ENCODE data around the gene CTRB1. TPM values are rescaled to one million over a fixed set of nuclear protein-coding genes. Genes with fewer than 3 reads are reported as not detected.
"Not testable (repeated sequence)": the region's sequence is repeated elsewhere in the genome, so short reads cannot be mapped to it uniquely, and the experiment has no call there.

Gene CTRB1
- total RNA-seq, 1 experiment from 2014 or later, result not detected

GRCh38 chr16:75222271-75222783 lies 3.5 kb downstream of the CTRB1 start:
- no peaks in the 10 kb centered on the region for H3K4me1 Mint-ChIP-seq (ENCODE audit: insufficient read depth, unreplicated experiment)
- no peak for DNase-seq (ENCODE audit: unreplicated experiment)
- no peak overlapping the region for H3K4me3 Mint-ChIP-seq (ENCODE audit: unreplicated experiment)
- H3K27ac Mint-ChIP-seq (ENCODE audit: low read depth, unreplicated experiment), result no peak overlapping the region
- CTCF ChIA-PET, result interaction anchor here (0.6 kb wide), 1 partner anchor 44 kb away, joined by 3 read pairs; no protein-coding TSS in a partner anchor
- no peaks in the 10 kb centered on the region for H3K9me3 Mint-ChIP-seq (ENCODE audit: unreplicated experiment)
- no peak for TF ChIP-seq CTCF (IDR thresholded peaks at IDR 0.05; ENCODE audit: unreplicated experiment)
- H3K36me3 Mint-ChIP-seq (ENCODE audit: insufficient read depth, unreplicated experiment), result peaks cover 10% of the 10 kb centered on the region
- no peaks in the 10 kb centered on the region for H3K27me3 Mint-ChIP-seq (ENCODE audit: insufficient read depth, unreplicated experiment)
- no TSS peak for BruUV-seq (replicated peaks)
- intact Hi-C loops (cut with micrococcal nuclease), result no loop called here
- POLR2A ChIA-PET, result interaction anchor here (0.7 kb wide), 1 partner anchor 23 kb away, joined by 3 read pairs; no protein-coding TSS in a partner anchor

GRCh38 chr16:75223129-75223528 lies 4.3 kb downstream of the CTRB1 start:
- H3K27ac Mint-ChIP-seq (ENCODE audit: low read depth, unreplicated experiment); BruUV-seq (replicated peaks); CTCF ChIA-PET; DNase-seq (ENCODE audit: unreplicated experiment); H3K4me1 Mint-ChIP-seq (ENCODE audit: insufficient read depth, unreplicated experiment); POLR2A ChIA-PET; H3K27me3 Mint-ChIP-seq (ENCODE audit: insufficient read depth, unreplicated experiment); intact Hi-C loops (cut with micrococcal nuclease); H3K4me3 Mint-ChIP-seq (ENCODE audit: unreplicated experiment); H3K9me3 Mint-ChIP-seq (ENCODE audit: unreplicated experiment): not testable (repeated sequence)
- H3K36me3 Mint-ChIP-seq (ENCODE audit: insufficient read depth, unreplicated experiment), result peaks cover 18% of the 10 kb centered on the region

- H3K4me1 Mint-ChIP-seq (ENCODE audit: insufficient read depth, unreplicated experiment), result no peaks in the 10 kb centered on the region
- TF ChIP-seq CTCF (IDR thresholded peaks at IDR 0.05; ENCODE audit: unreplicated experiment), result no peak
- no peak for DNase-seq (ENCODE audit: unreplicated experiment)
- H3K36me3 Mint-ChIP-seq (ENCODE audit: insufficient read depth, unreplicated experiment), result peaks cover 27% of the 10 kb centered on the region
- ChIA-PET POLR2A (interaction anchor here (0.6 to 0.9 kb wide), 2 partner anchors 158 to 1583 kb away, joined by 3 read pairs; no protein-coding TSS in a partner anchor), CTCF (interaction anchor here (1.8 kb wide), 1 partner anchor 9 kb away, joined by 6 read pairs; no protein-coding TSS in a partner anchor)
- no TSS peak for BruUV-seq (replicated peaks)
- no peak overlapping the region for H3K27ac Mint-ChIP-seq (ENCODE audit: low read depth, unreplicated experiment)
- intact Hi-C loops (cut with micrococcal nuclease), result loop anchor here (2.0 kb wide), 1 partner anchor 18 kb away; the partner anchor contains the start of gene CTRB2
- no peak overlapping the region for H3K4me3 Mint-ChIP-seq (ENCODE audit: unreplicated experiment)
- no peaks in the 10 kb centered on the region for H3K9me3 Mint-ChIP-seq (ENCODE audit: unreplicated experiment)
- no peaks in the 10 kb centered on the region for H3K27me3 Mint-ChIP-seq (ENCODE audit: insufficient read depth, unreplicated experiment)
These were observed 5.7 kb downstream of the CTRB1 start for GRCh38 chr16:75224306-75225082.

- Mint-ChIP-seq H3K27ac (ENCODE audit: low read depth, unreplicated experiment) (no peak overlapping the region), H3K4me1 (ENCODE audit: insufficient read depth, unreplicated experiment) (no peaks in the 10 kb centered on the region), H3K9me3 (ENCODE audit: unreplicated experiment) (no peaks in the 10 kb centered on the region), H3K36me3 (ENCODE audit: insufficient read depth, unreplicated experiment) (peaks cover 33% of the 10 kb centered on the region), H3K27me3 (ENCODE audit: insufficient read depth, unreplicated experiment) (no peaks in the 10 kb centered on the region), H3K4me3 (ENCODE audit: unreplicated experiment) (no peak overlapping the region)
- TF ChIP-seq CTCF (IDR thresholded peaks at IDR 0.05; ENCODE audit: unreplicated experiment), result no peak
- no peak for DNase-seq (ENCODE audit: unreplicated experiment)
- BruUV-seq (replicated peaks), result no TSS peak
- intact Hi-C loops (cut with micrococcal nuclease), result loop anchor here (2.0 kb wide), 1 partner anchor 18 kb away; the partner anchor contains the start of gene CTRB2
- POLR2A ChIA-PET, result interaction anchor here (0.9 kb wide), 1 partner anchor 157 kb away, joined by 3 read pairs; no protein-coding TSS in a partner anchor
- CTCF ChIA-PET, result interaction anchor here (1.8 kb wide), 1 partner anchor 8 kb away, joined by 6 read pairs; no protein-coding TSS in a partner anchor
These were observed 6.3 kb downstream of the CTRB1 start for GRCh38 chr16:75225092-75225491.
